ENCODE data around the gene DYRK3.

GRCh38 chr1:206656936-206657335 lies 21.6 kb downstream of the DYRK3 start:
- TF ChIP-seq CTCF (conservative IDR thresholded peaks at IDR 0.05; ENCODE audit: low read length) = no peak
- TF ChIP-seq EZH2phosphoT487 (IDR thresholded peaks at IDR 0.05; ENCODE audit: borderline replicate concordance, low read depth, low read length) = no peak

Data from OCI-LY7 (cell line).